CD4-positive, CD25-positive, alpha-beta regulatory T cell (primary cell): ENCODE results near the gene HEATR1. TPM values are rescaled to one million over a fixed set of nuclear protein-coding genes. Genes with fewer than 3 reads are reported as not detected.
A peak's percentile ranks its signal among the peaks of the same experiment; 100 is the strongest.

Experiments used
- ATAC-seq, 2 donors: fragments of 150-1000 bp; cut with Tn5 transposase; one replicate each; pipeline ENCODE4 v1.10.0; 2021; ENCODE audit warnings: low read depth in 2 of 2, moderate number of reproducible peaks in 2 of 2, moderate library complexity in 1 of 2
- DNase-seq, 3 donors: peaks; one replicate each; pipeline versions ENCODE4 v3.0.0 to v3.0.0-alpha.2; 2012 to 2022; ENCODE audit warnings: mixed read lengths in 1 of 3
- H3K27ac ChIP-seq: one replicate; pipeline ENCODE4 v1.7.0; 2013; ENCODE audit warnings: mild to moderate bottlenecking, low read length; ENCODE audit not compliant: insufficient read depth, poor library complexity, severe bottlenecking
- H3K27me3 ChIP-seq: one replicate; pipeline ENCODE4 v1.7.0; 2013; ENCODE audit warnings: low read length; ENCODE audit not compliant: control insufficient read depth, insufficient read depth
- H3K36me3 ChIP-seq: one replicate; pipeline ENCODE4 v1.7.0; 2013; ENCODE audit warnings: mild to moderate bottlenecking, low read length, moderate library complexity; ENCODE audit not compliant: control insufficient read depth, insufficient read depth
- H3K4me1 ChIP-seq: 2 replicates; pipeline ENCODE4 v1.7.0; 2013; ENCODE audit warnings: mild to moderate bottlenecking, low read length; ENCODE audit not compliant: insufficient read depth, control insufficient read depth, poor library complexity, severe bottlenecking
- H3K4me3 ChIP-seq: one replicate; pipeline ENCODE4 v1.7.0; 2013; ENCODE audit warnings: low read depth, mild to moderate bottlenecking, low read length, moderate library complexity
- H3K9me3 ChIP-seq, 2 experiments: 1 replicate in 1 of 2; 2 replicates in 1 of 2; pipeline ENCODE4 v1.7.0; 2013; ENCODE audit warnings: low read length in 2 of 2, mild to moderate bottlenecking in 1 of 2, moderate library complexity in 1 of 2; ENCODE audit not compliant: control insufficient read depth in 2 of 2
- H3K27ac Mint-ChIP-seq, 3 donors: one replicate each; pipeline ENCODE4 v1.8.0; 2020 to 2022; ENCODE audit warnings: mild to moderate bottlenecking in 3 of 3, mixed read lengths in 3 of 3, moderate library complexity in 2 of 3
- H3K27me3 Mint-ChIP-seq: one replicate; pipeline ENCODE4 v1.8.0; 2022; ENCODE audit warnings: mild to moderate bottlenecking, mixed read lengths
- H3K36me3 Mint-ChIP-seq: one replicate; pipeline ENCODE4 v1.8.0; 2020; ENCODE audit warnings: mixed read lengths
- H3K4me1 Mint-ChIP-seq, 4 donors: one replicate each; pipeline ENCODE4 v1.8.0; 2020 to 2022; ENCODE audit warnings: mixed read lengths in 4 of 4, mild to moderate bottlenecking in 1 of 4
- H3K4me3 Mint-ChIP-seq, 4 donors: one replicate each; pipeline ENCODE4 v1.8.0; 2020 to 2022; ENCODE audit warnings: mild to moderate bottlenecking in 4 of 4, mixed read lengths in 4 of 4, moderate library complexity in 3 of 4
- H3K9me3 Mint-ChIP-seq, 7 donors: one replicate each; pipeline ENCODE4 v1.8.0; 2020 to 2022; ENCODE audit warnings: mixed read lengths in 7 of 7, mild to moderate bottlenecking in 3 of 7, moderate library complexity in 2 of 7
- polyA plus RNA-seq, 4 donors: library from polyadenylated mRNA; unstranded; fragments of 300-500 nt; fragmentation: Illumina TruSeq; gene quantifications; one replicate each; pipeline ENCODE4 v1.2.3, GENCODE V29; 2021
- total RNA-seq: library from RNA; stranded (reverse); gene quantifications from one replicate; pipeline ENCODE4 v1.2.3, GENCODE V29; 2022

HEATR1 gene
- total and polyA plus RNA-seq, 5 donors from 2014 or later, result 10.2 to 54.2 (median 13.5) TPM

DNA sequence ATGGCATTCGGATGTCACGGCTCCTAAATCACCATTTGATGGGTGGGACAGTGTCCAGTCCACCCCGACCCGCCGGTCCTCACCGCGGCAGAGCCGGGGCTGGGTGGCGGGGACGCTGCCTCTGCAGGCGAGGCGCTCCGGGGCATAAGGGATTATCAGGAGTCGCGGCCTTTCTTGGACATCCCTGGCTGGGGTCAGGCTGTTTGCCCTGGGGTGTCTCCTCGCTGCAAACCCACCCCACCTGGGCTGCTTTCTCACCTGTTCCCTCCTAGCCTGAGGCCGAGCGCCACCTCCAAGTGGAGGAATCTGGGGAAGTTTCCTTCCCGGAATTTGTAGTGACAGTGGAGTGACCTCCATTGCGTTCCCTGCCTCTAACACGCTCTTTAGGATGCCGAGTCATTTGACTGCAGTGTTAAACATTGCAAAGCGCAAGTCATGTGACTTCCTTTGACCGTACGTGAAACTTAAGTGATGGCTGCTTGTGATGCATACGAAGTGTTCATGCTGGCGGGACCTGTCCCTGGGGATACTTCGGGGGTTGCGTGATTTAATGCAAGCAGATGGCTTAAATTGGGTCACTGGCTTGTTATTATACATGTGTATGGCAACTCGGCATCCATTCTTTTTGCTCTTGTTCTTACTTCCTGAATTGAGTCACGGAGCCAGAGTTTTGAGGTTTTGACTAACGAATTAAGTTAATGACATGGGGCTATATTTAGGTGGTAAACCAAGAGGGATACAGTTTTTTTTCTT, 80.0 kb downstream of the HEATR1 start:
- peak; percentile 58 to 88 (median 72) for DNase-seq
- ATAC-seq, result peak; percentile 85 to 87
- peaks cover 4% of the 10 kb centered on the region for H3K27me3 Mint-ChIP-seq
- H3K27me3 ChIP-seq, result no peaks in the 10 kb centered on the region
- peaks cover 20% of the 10 kb centered on the region for H3K36me3 Mint-ChIP-seq
- no peaks in the 10 kb centered on the region for H3K9me3 ChIP-seq
- peak overlapping the region; percentile 97 for H3K4me3 ChIP-seq
- H3K4me1 Mint-ChIP-seq, result peaks cover 21 to 58% (median 41%) of the 10 kb centered on the region in 4 donors
- H3K36me3 ChIP-seq, result peaks cover 20% of the 10 kb centered on the region
- H3K27ac ChIP-seq, result peak overlapping the region; percentile 90
- H3K4me3 Mint-ChIP-seq, result peak overlapping the region; percentile 95 to 99 (median 98)
- H3K27ac Mint-ChIP-seq, result peak overlapping the region; percentile 97 to 99 (median 98)
- H3K4me1 ChIP-seq, result peaks cover 18% of the 10 kb centered on the region
- H3K9me3 Mint-ChIP-seq, result peaks cover 0 to 1% (median 0%) of the 10 kb centered on the region in 7 donors

DNA sequence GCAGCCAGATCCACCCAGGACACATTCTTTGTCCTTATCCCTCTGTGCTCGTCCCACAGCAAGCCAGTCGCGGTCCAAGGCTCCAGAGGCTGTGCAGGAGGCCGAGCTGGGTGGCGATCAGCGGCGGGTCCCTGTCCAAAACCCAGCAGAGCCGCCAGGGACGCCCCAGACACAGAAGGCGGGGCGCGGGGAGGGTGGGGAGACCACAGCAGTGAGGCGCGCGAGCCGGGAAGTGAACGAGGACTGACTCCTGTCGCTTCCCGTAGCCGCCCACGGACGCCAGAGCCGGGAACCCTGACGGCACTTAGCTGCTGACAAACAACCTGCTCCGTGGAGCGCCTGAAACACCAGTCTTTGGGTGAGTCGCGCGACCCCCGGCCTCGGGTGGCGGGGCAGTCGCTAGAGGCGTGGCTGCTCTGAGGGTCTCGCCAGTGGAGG, 80.6 kb downstream of the HEATR1 start, which contains the start of gene LGALS8:
LGALS8 (plus strand) TSS at position 279 of the 438 bp plus-strand sequence. CDS start 2,089 bp downstream, outside the sequence.
- peak within 1 kb of the TSS; percentile 95 to 99 (median 98) for H3K4me3 Mint-ChIP-seq
- Histone ChIP-seq H3K27me3 (no peaks in the 10 kb centered on the region), H3K36me3 (peaks cover 20% of the 10 kb centered on the region), H3K9me3 (no peaks in the 10 kb centered on the region), H3K4me1 (peaks cover 18% of the 10 kb centered on the region), H3K27ac (peak within 1 kb of the TSS; percentile 90), H3K4me3 (peak within 1 kb of the TSS; percentile 97)
- peak; percentile 71 to 89 (median 77) for DNase-seq
- peaks cover 21 to 58% (median 37%) of the 10 kb centered on the region in 4 donors for H3K4me1 Mint-ChIP-seq
- H3K27ac Mint-ChIP-seq, result peak within 1 kb of the TSS; percentile 97 to 99 (median 98)
- H3K9me3 Mint-ChIP-seq, result peaks cover 0 to 1% (median 0%) of the 10 kb centered on the region in 7 donors
- peaks cover 21% of the 10 kb centered on the region for H3K36me3 Mint-ChIP-seq
- peaks cover 4% of the 10 kb centered on the region for H3K27me3 Mint-ChIP-seq
- peak; percentile 72 to 77 for ATAC-seq

DNA sequence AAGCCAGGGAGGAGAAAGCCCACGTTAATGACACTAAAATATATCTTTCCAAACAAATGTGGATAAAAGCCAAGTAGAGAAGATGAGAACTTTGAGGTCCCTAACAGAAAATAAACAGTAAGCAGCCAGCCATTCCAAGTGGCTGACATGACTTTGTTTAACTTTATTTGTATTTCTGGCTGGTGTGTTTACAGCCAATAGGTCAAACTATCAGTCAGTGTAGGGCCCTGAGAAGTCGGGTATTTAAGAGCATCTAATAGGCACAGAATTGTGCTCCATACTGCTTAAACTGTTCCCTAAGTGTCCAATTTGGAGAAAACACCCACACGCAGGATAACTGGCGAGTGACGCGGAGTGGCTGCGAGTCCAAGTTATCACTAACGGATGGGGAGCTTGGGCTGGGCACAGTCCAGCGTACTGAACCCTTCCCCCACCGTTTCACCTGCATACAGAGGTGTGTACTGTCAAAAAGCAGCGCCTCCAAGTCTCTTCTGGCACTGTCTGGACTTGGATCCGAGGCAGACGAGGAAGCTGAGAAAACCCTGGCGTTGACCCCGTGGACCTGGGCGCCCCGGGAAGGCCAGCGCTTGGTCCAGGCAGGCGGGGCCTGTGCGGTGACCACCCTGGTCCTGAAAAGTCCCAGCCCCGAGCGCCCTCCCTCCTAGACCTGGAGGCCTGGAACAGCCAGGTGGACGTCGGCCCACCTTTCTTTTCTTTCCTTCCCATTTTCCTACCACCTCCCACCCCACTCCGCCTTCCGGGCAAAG, 81.2 kb downstream of the HEATR1 start:
- no peaks in the 10 kb centered on the region for H3K27me3 ChIP-seq
- H3K36me3 ChIP-seq, result peaks cover 18% of the 10 kb centered on the region
- H3K27ac Mint-ChIP-seq, result peak overlapping the region; percentile 96 to 99 (median 98)
- H3K4me1 ChIP-seq, result peaks cover 19% of the 10 kb centered on the region
- H3K9me3 Mint-ChIP-seq, result peaks cover 0 to 1% (median 0%) of the 10 kb centered on the region in 7 donors
- peaks cover 21% of the 10 kb centered on the region for H3K36me3 Mint-ChIP-seq
- H3K4me1 Mint-ChIP-seq, result peaks cover 23 to 63% (median 40%) of the 10 kb centered on the region in 4 donors
- peak overlapping the region; percentile 53 for H3K4me3 ChIP-seq
- ATAC-seq (no peak), DNase-seq (peak in 1 of 3 donors; percentile 14)
- H3K9me3 ChIP-seq, result no peaks in the 10 kb centered on the region
- peak overlapping the region; percentile 90 for H3K27ac ChIP-seq
- peak overlapping the region; percentile 95 to 99 (median 98) for H3K4me3 Mint-ChIP-seq
- peaks cover 4% of the 10 kb centered on the region for H3K27me3 Mint-ChIP-seq

DNA sequence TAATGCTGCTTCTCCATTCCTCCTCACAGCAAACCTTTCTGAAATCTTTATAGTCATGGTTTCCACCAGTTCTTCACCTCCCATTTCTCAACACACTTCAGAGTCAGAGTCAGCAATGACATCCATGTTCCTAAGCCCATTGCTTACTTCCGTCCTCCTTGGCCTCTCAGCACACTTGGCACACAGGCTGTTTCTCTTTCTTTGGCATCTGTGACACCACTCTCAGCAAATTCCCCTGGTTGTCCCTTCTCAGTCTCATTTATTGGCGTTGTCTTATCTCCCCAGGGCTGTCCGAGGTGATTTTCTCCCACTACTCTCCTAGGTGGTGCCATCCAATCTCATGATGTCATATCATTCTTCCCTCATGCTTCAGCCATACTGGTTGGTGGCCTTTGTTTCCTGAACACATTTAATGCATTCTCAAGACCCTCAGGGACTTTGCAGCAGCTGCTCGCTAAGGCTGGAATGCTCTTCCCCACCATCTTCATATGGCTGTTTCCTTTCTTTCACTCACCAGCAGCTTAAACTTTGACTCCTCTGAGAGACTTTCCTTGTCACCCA, 83.8 kb downstream of the HEATR1 start:
- H3K4me1 ChIP-seq, result peaks cover 36% of the 10 kb centered on the region
- Mint-ChIP-seq H3K36me3 (peaks cover 4% of the 10 kb centered on the region), H3K4me3 (peak overlapping the region in 1 of 4 donors; percentile 97), H3K9me3 (peaks cover 0 to 1% (median 0%) of the 10 kb centered on the region in 7 donors), H3K27me3 (peaks cover 4% of the 10 kb centered on the region), H3K27ac (no peak overlapping the region), H3K4me1 (peaks cover 16 to 72% (median 43%) of the 10 kb centered on the region in 4 donors)
- H3K27ac ChIP-seq, result no peak overlapping the region
- no peaks in the 10 kb centered on the region for H3K27me3 ChIP-seq
- no peak for DNase-seq
- no peak for ATAC-seq
- no peaks in the 10 kb centered on the region for H3K9me3 ChIP-seq
- no peak overlapping the region for H3K4me3 ChIP-seq
- H3K36me3 ChIP-seq, result no peaks in the 10 kb centered on the region

DNA sequence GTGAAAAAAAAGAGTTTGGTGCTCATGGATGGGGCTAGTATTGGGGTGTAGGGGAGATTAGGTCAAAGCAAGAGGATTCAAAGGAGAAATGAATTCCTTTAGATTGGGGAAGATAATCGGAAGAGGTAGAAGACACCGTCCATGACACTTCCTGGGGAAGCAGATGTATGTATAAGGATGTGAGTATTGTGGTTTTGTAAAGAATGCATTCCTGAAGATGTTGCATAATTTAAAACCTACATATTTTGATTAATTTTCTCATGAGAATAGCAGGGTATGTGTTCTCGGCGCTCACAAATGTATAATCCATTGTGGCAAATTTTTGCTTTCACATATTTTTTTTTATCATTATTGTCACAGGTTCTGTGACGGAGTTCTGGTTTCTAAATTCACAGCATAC, 86.0 kb downstream of the HEATR1 start:
- H3K36me3 Mint-ChIP-seq, result peaks cover 4% of the 10 kb centered on the region
- no peak overlapping the region for H3K4me3 ChIP-seq
- ATAC-seq (no peak), DNase-seq (no peak)
- peak overlapping the region in 1 of 3 donors; percentile 62 for H3K27ac Mint-ChIP-seq
- H3K27me3 ChIP-seq, result no peaks in the 10 kb centered on the region
- H3K9me3 ChIP-seq, result no peaks in the 10 kb centered on the region
- peaks cover 4% of the 10 kb centered on the region for H3K27me3 Mint-ChIP-seq
- peaks cover 0 to 1% (median 0%) of the 10 kb centered on the region in 7 donors for H3K9me3 Mint-ChIP-seq
- H3K36me3 ChIP-seq, result no peaks in the 10 kb centered on the region
- peak overlapping the region in 2 of 4 donors; percentile 4 to 57 for H3K4me3 Mint-ChIP-seq
- no peak overlapping the region for H3K27ac ChIP-seq
- H3K4me1 Mint-ChIP-seq, result peaks cover 15 to 61% (median 34%) of the 10 kb centered on the region in 4 donors
- peaks cover 23% of the 10 kb centered on the region for H3K4me1 ChIP-seq

DNA sequence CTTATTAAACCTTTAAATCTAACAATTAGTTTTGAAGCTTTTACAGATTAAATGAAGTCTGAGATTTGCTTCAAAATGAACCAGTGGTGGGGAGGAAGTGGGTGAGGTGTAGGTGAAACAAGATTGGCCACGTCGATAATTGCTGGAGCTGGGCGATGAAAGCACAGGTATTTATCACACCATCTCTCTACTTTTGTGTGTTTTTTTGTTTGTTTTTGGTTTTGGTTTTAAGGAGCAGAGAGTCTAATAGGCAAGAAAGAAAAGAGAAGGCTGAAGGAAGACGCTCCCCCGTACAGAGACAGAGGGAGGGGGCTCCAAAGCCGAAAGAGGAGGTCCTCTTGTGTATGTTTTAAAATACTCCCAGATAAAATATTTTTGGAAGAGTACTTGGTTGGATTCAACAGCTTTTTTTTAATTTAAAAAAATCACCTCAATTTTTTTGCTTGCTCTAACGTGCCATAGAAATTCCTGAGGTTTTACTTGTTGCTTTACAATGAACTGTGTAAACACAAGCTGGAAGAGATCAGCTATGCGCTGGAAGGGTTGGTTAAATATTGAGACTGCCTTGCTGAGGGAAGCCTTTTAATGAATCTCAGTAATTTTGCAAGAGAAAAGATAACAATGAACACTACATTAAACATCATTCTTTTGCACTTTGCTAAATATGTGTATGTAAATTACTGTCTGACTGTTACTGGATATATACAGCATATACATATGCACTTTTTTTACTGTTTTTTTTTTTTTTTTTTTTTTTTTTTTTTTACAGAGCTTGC, 87.2 kb downstream of the HEATR1 start:
- Mint-ChIP-seq H3K27ac (peak overlapping the region; percentile 78 to 99 (median 87)), H3K36me3 (peaks cover 4% of the 10 kb centered on the region), H3K9me3 (peaks cover 0 to 1% (median 0%) of the 10 kb centered on the region in 7 donors), H3K27me3 (no peaks in the 10 kb centered on the region), H3K4me1 (peaks cover 10 to 51% (median 26%) of the 10 kb centered on the region in 4 donors), H3K4me3 (peak overlapping the region; percentile 53 to 86 (median 71))
- no peaks in the 10 kb centered on the region for H3K27me3 ChIP-seq
- peak overlapping the region; percentile 62 for H3K27ac ChIP-seq
- H3K4me1 ChIP-seq, result peaks cover 21% of the 10 kb centered on the region
- ATAC-seq (peak; percentile 84 to 90), DNase-seq (peak in 2 of 3 donors; percentile 54 to 76)
- H3K36me3 ChIP-seq, result no peaks in the 10 kb centered on the region
- H3K4me3 ChIP-seq, result peak overlapping the region; percentile 79
- H3K9me3 ChIP-seq, result no peaks in the 10 kb centered on the region
